Muscle of arm (tissue), 12 donors: ENCODE measurements around the gene PAPOLA. TPM values are rescaled to one million over a fixed set of nuclear protein-coding genes. Genes with fewer than 3 reads are reported as not detected.
A peak's percentile ranks its signal among the peaks of the same experiment; 100 is the strongest.
"Not testable (repeated sequence)": the region's sequence is repeated elsewhere in the genome, so short reads cannot be mapped to it uniquely, and the experiment has no call there.

ENCODE experiments used
- DNase-seq: peaks from one replicate; pipeline ENCODE4 v3.0.0-alpha.2; 2013
- polyA plus RNA-seq, 12 donors: library from polyadenylated mRNA; unstranded; fragments of 120-200 nt; gene quantifications; one replicate each; pipeline ENCODE4 v1.2.1, GENCODE V29; 2013; ENCODE audit not compliant: insufficient read length in 12 of 12

The PAPOLA gene
- polyA plus RNA-seq, 12 donors: 89.8 to 160 (median 128) TPM; not detected in 1

- DNase-seq: no peak
These were observed 5.1 kb upstream of the PAPOLA start for GRCh38 chr14:96497087-96497486.

- no peak for DNase-seq
These were observed 4.6 kb upstream of the PAPOLA start for GRCh38 chr14:96497586-96497985.

GRCh38 chr14:96501217-96501739, 904 bp upstream of the PAPOLA start:
- no peak for DNase-seq

GRCh38 chr14:96502621-96503305, 581 bp downstream of the PAPOLA start:
- peak; percentile 70 for DNase-seq

GRCh38 chr14:96503306-96503679, 1.1 kb downstream of the PAPOLA start:
- DNase-seq: no peak

- not testable (repeated sequence) for DNase-seq
These were observed 2.2 kb downstream of the PAPOLA start for GRCh38 chr14:96504353-96504752.

GRCh38 chr14:96507723-96508122, 5.5 kb downstream of the PAPOLA start:
- no peak for DNase-seq

- DNase-seq: no peak
These were observed 6.7 kb downstream of the PAPOLA start for GRCh38 chr14:96508900-96509299.

GRCh38 chr14:96509457-96510090, 7.4 kb downstream of the PAPOLA start:
- no peak for DNase-seq

- DNase-seq: no peak
These were observed 9.0 kb downstream of the PAPOLA start for GRCh38 chr14:96511146-96511545.

GRCh38 chr14:96511667-96512066, 9.5 kb downstream of the PAPOLA start:
- DNase-seq: no peak

- DNase-seq: no peak
These were observed 9.9 kb downstream of the PAPOLA start for GRCh38 chr14:96512122-96512521.

GRCh38 chr14:96512602-96513397, 10.6 kb downstream of the PAPOLA start:
- no peak for DNase-seq

- no peak for DNase-seq
These were observed 12.5 kb downstream of the PAPOLA start for GRCh38 chr14:96514694-96515093.

- DNase-seq: no peak
These were observed 13.5 kb downstream of the PAPOLA start for GRCh38 chr14:96515731-96516130.

- DNase-seq: no peak
These were observed 14.2 kb downstream of the PAPOLA start for GRCh38 chr14:96516351-96516750.

- no peak for DNase-seq
These were observed 17.8 kb downstream of the PAPOLA start for GRCh38 chr14:96519970-96520369.

GRCh38 chr14:96525452-96525851, 23.3 kb downstream of the PAPOLA start:
- DNase-seq: no peak

- no peak for DNase-seq
These were observed 30.4 kb downstream of the PAPOLA start for GRCh38 chr14:96532632-96533031.

- no peak for DNase-seq
These were observed 34.6 kb downstream of the PAPOLA start for GRCh38 chr14:96536807-96537206.

GRCh38 chr14:96538097-96538989, 36.2 kb downstream of the PAPOLA start:
- no peak for DNase-seq

- no peak for DNase-seq
These were observed 36.8 kb downstream of the PAPOLA start for GRCh38 chr14:96538990-96539317.
